Fibroblast of skin of right biceps (primary cell): ENCODE measurements around the gene SLC25A12.

Source experiments
- DNase-seq: peaks from one replicate; pipeline ENCODE4 v3.0.0-alpha.2; 2013

The SLC25A12 gene

GRCh38 chr2:171889333-171889732, 4.7 kb downstream of the SLC25A12 start:
- DNase-seq, result no peak

GRCh38 chr2:171883275-171883893, 10.7 kb downstream of the SLC25A12 start:
- DNase-seq, result no peak

- DNase-seq, result peak; percentile 12
Measured at GRCh38 chr2:171882089-171882769, 11.8 kb downstream of the SLC25A12 start.

GRCh38 chr2:171880774-171881173, 13.3 kb downstream of the SLC25A12 start:
- no peak for DNase-seq

GRCh38 chr2:171879865-171880264, 14.2 kb downstream of the SLC25A12 start:
- DNase-seq, result no peak

- DNase-seq, result peak; percentile 42
Measured at GRCh38 chr2:171878481-171878993, 15.5 kb downstream of the SLC25A12 start.

GRCh38 chr2:171874963-171875362, 19.1 kb downstream of the SLC25A12 start:
- DNase-seq, result no peak

GRCh38 chr2:171874517-171874916, 19.5 kb downstream of the SLC25A12 start:
- DNase-seq, result no peak

- no peak for DNase-seq
Measured at GRCh38 chr2:171864357-171864985, 29.6 kb downstream of the SLC25A12 start.

- DNase-seq, result no peak
Measured at GRCh38 chr2:171862501-171862900, 31.5 kb downstream of the SLC25A12 start.

- no peak for DNase-seq
Measured at GRCh38 chr2:171858397-171858958, 35.6 kb downstream of the SLC25A12 start.

GRCh38 chr2:171855401-171855800, 38.6 kb downstream of the SLC25A12 start:
- peak; percentile 57 for DNase-seq

GRCh38 chr2:171852366-171852888, 41.6 kb downstream of the SLC25A12 start:
- DNase-seq, result no peak

GRCh38 chr2:171847627-171848026, 46.4 kb downstream of the SLC25A12 start:
- no peak for DNase-seq

GRCh38 chr2:171846894-171847293, 47.1 kb downstream of the SLC25A12 start:
- no peak for DNase-seq

- no peak for DNase-seq
Measured at GRCh38 chr2:171841996-171842395, 52.0 kb downstream of the SLC25A12 start.

- no peak for DNase-seq
Measured at GRCh38 chr2:171837736-171838135, 56.3 kb downstream of the SLC25A12 start.

GRCh38 chr2:171836146-171836910, 57.7 kb downstream of the SLC25A12 start:
- peak; percentile 53 for DNase-seq

- DNase-seq, result no peak
Measured at GRCh38 chr2:171835386-171835785, 58.7 kb downstream of the SLC25A12 start.

GRCh38 chr2:171834286-171834685, 59.8 kb downstream of the SLC25A12 start:
- no peak for DNase-seq

GRCh38 chr2:171832489-171832888, 61.6 kb downstream of the SLC25A12 start:
- no peak for DNase-seq

GRCh38 chr2:171830039-171830438, 64.0 kb downstream of the SLC25A12 start:
- no peak for DNase-seq

- peak; percentile 41 for DNase-seq
Measured at GRCh38 chr2:171824086-171824485, 70.0 kb downstream of the SLC25A12 start.
